Measurements from ENCODE around the gene PSMC3. TPM values are rescaled to one million over a fixed set of nuclear protein-coding genes. Genes with fewer than 3 reads are reported as not detected.

Gene PSMC3
- total RNA-seq, 3 donors from 2014 or later (not counting 1 experiment from before 2014, with no cell fraction given), result 74.0 to 85.9 (median 77.7) TPM

DNA sequence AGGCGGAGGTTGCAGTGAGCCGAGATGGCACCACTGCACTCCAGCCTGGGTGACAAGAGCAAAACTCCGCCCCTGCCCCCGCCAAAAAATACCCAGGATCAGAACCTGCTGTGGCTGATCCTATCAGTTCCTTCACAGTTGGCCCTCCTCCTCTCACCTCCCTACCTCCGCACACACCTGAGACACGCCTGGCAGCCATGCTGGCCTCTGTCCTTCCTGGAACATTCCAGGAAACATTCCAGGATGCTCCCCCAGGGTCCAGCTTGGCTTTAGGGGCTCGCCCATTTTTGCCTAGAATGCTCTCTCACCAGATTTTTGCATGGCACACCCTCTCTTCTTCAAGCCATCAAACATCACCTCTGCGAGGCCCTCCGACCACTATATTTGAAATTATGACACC is 20.6 kb upstream of the PSMC3 start:
- intact Hi-C loops (cut with micrococcal nuclease), result no loop called here
- ATAC-seq (no peak), DNase-seq (no peak)
- Histone ChIP-seq H3K9me3 (ENCODE audit: control insufficient read depth, insufficient read depth, low read length) (no peaks in the 10 kb centered on the region), H3K4me3 (ENCODE audit: low read length) (no peak overlapping the region), H3K4me1 (ENCODE audit: control insufficient read depth, insufficient read depth, low read length) (no peaks in the 10 kb centered on the region), H3K27me3 (ENCODE audit: control insufficient read depth, insufficient read depth, low read length) (no peaks in the 10 kb centered on the region), H3K36me3 (ENCODE audit: control insufficient read depth, insufficient read depth, low read length) (no peaks in the 10 kb centered on the region), H3K27ac (ENCODE audit: low read length) (no peak overlapping the region)
- H3K27me3 Mint-ChIP-seq (ENCODE audit: low read depth in 2 of 2), result no peaks in the 10 kb centered on the region
- peaks cover 0 to 6% of the 10 kb centered on the region in 2 donors for H3K4me1 Mint-ChIP-seq
- WGBS (ENCODE audit: insufficient coverage), result 84% methylated on average over 9 of the region's 9 CpGs
- no peaks in the 10 kb centered on the region for H3K36me3 Mint-ChIP-seq
- no peak overlapping the region for H3K4me3 Mint-ChIP-seq
- peak overlapping the region in 1 of 2 donors; percentile 10 for H3K27ac Mint-ChIP-seq
- TF ChIP-seq CTCF (IDR thresholded peaks at IDR 0.05), result no peak
- no peaks in the 10 kb centered on the region for H3K9me3 Mint-ChIP-seq

GRCh38 chr11:47445840-47446239 is 19.6 kb upstream of the PSMC3 start:
- H3K4me3 Mint-ChIP-seq, result no peak overlapping the region
- 100% methylated on average over 4 of the region's 4 CpGs for WGBS (ENCODE audit: insufficient coverage)
- DNase-seq, result no peak
- H3K9me3 ChIP-seq (ENCODE audit: control insufficient read depth, insufficient read depth, low read length), result no peaks in the 10 kb centered on the region
- H3K9me3 Mint-ChIP-seq, result no peaks in the 10 kb centered on the region
- H3K27me3 ChIP-seq (ENCODE audit: control insufficient read depth, insufficient read depth, low read length), result no peaks in the 10 kb centered on the region
- no peak overlapping the region for H3K4me3 ChIP-seq (ENCODE audit: low read length)
- no peaks in the 10 kb centered on the region for H3K27me3 Mint-ChIP-seq (ENCODE audit: low read depth in 2 of 2)
- H3K27ac ChIP-seq (ENCODE audit: low read length), result no peak overlapping the region
- no peak for TF ChIP-seq CTCF (IDR thresholded peaks at IDR 0.05)
- peaks cover 0 to 6% of the 10 kb centered on the region in 2 donors for H3K4me1 Mint-ChIP-seq
- no peak for ATAC-seq
- intact Hi-C loops (cut with micrococcal nuclease), result no loop called here
- H3K27ac Mint-ChIP-seq, result no peak overlapping the region
- H3K36me3 ChIP-seq (ENCODE audit: control insufficient read depth, insufficient read depth, low read length), result no peaks in the 10 kb centered on the region
- H3K36me3 Mint-ChIP-seq, result no peaks in the 10 kb centered on the region
- no peaks in the 10 kb centered on the region for H3K4me1 ChIP-seq (ENCODE audit: control insufficient read depth, insufficient read depth, low read length)

DNA sequence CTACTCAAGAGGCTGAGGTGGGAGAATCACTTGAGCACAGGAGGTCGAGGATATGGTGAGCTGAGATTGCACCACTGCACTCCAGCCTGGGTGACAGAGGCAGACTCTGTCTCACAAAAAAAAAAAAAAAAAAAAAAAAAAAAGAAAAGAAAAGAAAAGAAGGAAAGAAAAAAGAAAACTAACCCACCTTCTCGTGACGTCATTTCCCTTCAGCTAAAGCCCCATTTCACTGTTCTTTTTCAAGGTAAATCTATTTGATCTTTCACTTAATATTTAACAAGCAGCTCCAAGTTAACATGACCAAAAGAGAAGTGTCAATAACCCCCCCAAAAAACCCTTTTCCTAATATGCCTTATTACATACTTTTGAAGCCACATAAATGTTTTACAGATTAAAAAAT is 17.6 kb upstream of the PSMC3 start:
- no peak for ATAC-seq
- H3K27me3 Mint-ChIP-seq (ENCODE audit: low read depth in 2 of 2), result no peaks in the 10 kb centered on the region

More for the DNA sequence above, 17.6 kb upstream of the PSMC3 start:
- Mint-ChIP-seq H3K36me3 (no peaks in the 10 kb centered on the region), H3K9me3 (no peaks in the 10 kb centered on the region), H3K27ac (no peak overlapping the region), H3K4me1 (peaks cover 0 to 6% of the 10 kb centered on the region in 2 donors), H3K4me3 (no peak overlapping the region)
- 89% methylated on average over 3 of the region's 3 CpGs for WGBS (ENCODE audit: insufficient coverage)
- no peaks in the 10 kb centered on the region for H3K36me3 ChIP-seq (ENCODE audit: control insufficient read depth, insufficient read depth, low read length)
- no peak for DNase-seq
- no peak overlapping the region for H3K4me3 ChIP-seq (ENCODE audit: low read length)
- no peak overlapping the region for H3K27ac ChIP-seq (ENCODE audit: low read length)
- intact Hi-C loops (cut with micrococcal nuclease), result no loop called here
- H3K9me3 ChIP-seq (ENCODE audit: control insufficient read depth, insufficient read depth, low read length), result no peaks in the 10 kb centered on the region
- H3K27me3 ChIP-seq (ENCODE audit: control insufficient read depth, insufficient read depth, low read length), result no peaks in the 10 kb centered on the region
- no peaks in the 10 kb centered on the region for H3K4me1 ChIP-seq (ENCODE audit: control insufficient read depth, insufficient read depth, low read length)
- TF ChIP-seq CTCF (IDR thresholded peaks at IDR 0.05), result no peak

All from natural killer cell (primary cell).